H9 (cell line): ENCODE measurements around the gene GGPS1. TPM values are rescaled to one million over a fixed set of nuclear protein-coding genes. Genes with fewer than 3 reads are reported as not detected.

Experiments used
- DNase-seq: peaks from one replicate; pipeline ENCODE4 v3.0.0-alpha.2; 2017
- H2AFZ ChIP-seq: one replicate; pipeline ENCODE4 v1.6.1; 2013; ENCODE audit warnings: mild to moderate bottlenecking, low read length, control low read depth, moderate library complexity
- H2AK5ac ChIP-seq: 2 replicates; pipeline ENCODE4 v1.6.1; 2013; ENCODE audit warnings: low read length, control low read depth, mixed read lengths; ENCODE audit not compliant: insufficient read length
- H2BK120ac ChIP-seq: one replicate; pipeline ENCODE4 v1.6.1; 2013; ENCODE audit warnings: low read depth, mild to moderate bottlenecking, low read length, control low read depth, inconsistent platforms; ENCODE audit not compliant: poor library complexity, severe bottlenecking
- H2BK12ac ChIP-seq: 2 replicates; pipeline ENCODE4 v1.6.1; 2013; ENCODE audit warnings: low read length, control low read depth, mixed read lengths, low read depth; ENCODE audit not compliant: insufficient read length
- H2BK15ac ChIP-seq: 2 replicates; pipeline ENCODE4 v1.6.1; 2013; ENCODE audit warnings: low read depth, low read length, control low read depth
- H2BK20ac ChIP-seq: one replicate; pipeline ENCODE4 v1.6.1; 2013; ENCODE audit warnings: low read depth, mild to moderate bottlenecking, low read length, control low read depth, inconsistent platforms; ENCODE audit not compliant: poor library complexity, severe bottlenecking
- H2BK5ac ChIP-seq: 2 replicates; pipeline ENCODE4 v1.6.1; 2013; ENCODE audit warnings: low read length, control low read depth, mixed read lengths; ENCODE audit not compliant: insufficient read length
- H3K14ac ChIP-seq: 2 replicates; pipeline ENCODE4 v1.6.1; 2013; ENCODE audit warnings: low read length, control low read depth; ENCODE audit not compliant: insufficient read depth
- H3K18ac ChIP-seq: 2 replicates; pipeline ENCODE4 v1.6.1; 2013; ENCODE audit warnings: low read depth, mild to moderate bottlenecking, mixed read lengths, low read length, control low read depth; ENCODE audit not compliant: insufficient read length
- H3K23ac ChIP-seq: 2 replicates; pipeline ENCODE4 v1.6.1; 2013; ENCODE audit warnings: low read length, control low read depth, mixed read lengths, low read depth; ENCODE audit not compliant: insufficient read length
- H3K23me2 ChIP-seq: 2 replicates; pipeline ENCODE4 v1.6.1; 2013; ENCODE audit warnings: low read depth, mild to moderate bottlenecking, mixed read lengths, low read length, control low read depth; ENCODE audit not compliant: insufficient read length, poor library complexity, severe bottlenecking
- H3K27ac ChIP-seq: 2 replicates; pipeline ENCODE4 v1.5.1; 2013; ENCODE audit warnings: low read length, control low read depth, mixed read lengths, low read depth; ENCODE audit not compliant: insufficient read length
- H3K27me3 ChIP-seq: 2 replicates; pipeline ENCODE4 v1.6.1; 2013; ENCODE audit warnings: low read length, control low read depth, inconsistent platforms; ENCODE audit not compliant: insufficient read depth
- H3K4ac ChIP-seq: 2 replicates; pipeline ENCODE4 v1.6.1; 2013; ENCODE audit warnings: low read depth, mild to moderate bottlenecking, control low read depth, inconsistent platforms, low read length, moderate library complexity
- H3K4me1 ChIP-seq: 2 replicates; pipeline ENCODE4 v1.6.1; 2013; ENCODE audit warnings: low read length, control low read depth, inconsistent platforms; ENCODE audit not compliant: insufficient read depth
- H3K4me2 ChIP-seq: 2 replicates; pipeline ENCODE4 v1.6.1; 2013; ENCODE audit warnings: low read length, control low read depth, mixed read lengths; ENCODE audit not compliant: insufficient read length, insufficient read depth
- H3K56ac ChIP-seq: 2 replicates; pipeline ENCODE4 v1.6.1; 2013; ENCODE audit warnings: low read depth, mild to moderate bottlenecking, mixed read lengths, low read length, control low read depth; ENCODE audit not compliant: insufficient read length
- H3K79me1 ChIP-seq: 2 replicates; pipeline ENCODE4 v1.6.1; 2013; ENCODE audit warnings: low read depth, mild to moderate bottlenecking, moderate library complexity, low read length, control low read depth, inconsistent platforms; ENCODE audit not compliant: insufficient read depth, poor library complexity, severe bottlenecking
- H3K79me2 ChIP-seq: 2 replicates; pipeline ENCODE4 v1.6.1; 2013; ENCODE audit warnings: low read length, control low read depth, inconsistent platforms; ENCODE audit not compliant: insufficient read depth
- H3K9ac ChIP-seq: 2 replicates; pipeline ENCODE4 v1.6.1; 2013; ENCODE audit warnings: low read length, control low read depth, mixed read lengths; ENCODE audit not compliant: insufficient read length; ENCODE audit errors: extremely low read depth
- H3K9me3 ChIP-seq: one replicate; pipeline ENCODE4 v1.6.1; 2013; ENCODE audit warnings: low read depth, low read length, inconsistent platforms; ENCODE audit not compliant: control insufficient read depth
- H3T11ph ChIP-seq: one replicate; pipeline ENCODE4 v1.6.1; 2013; ENCODE audit warnings: mild to moderate bottlenecking, low read length, control low read depth, inconsistent platforms
- H4K20me1 ChIP-seq: one replicate; pipeline ENCODE4 v1.6.1; 2013; ENCODE audit not compliant: control insufficient read depth, insufficient read length, insufficient read depth
- H4K5ac ChIP-seq: 2 replicates; pipeline ENCODE4 v1.6.1; 2013; ENCODE audit warnings: low read depth, mild to moderate bottlenecking, mixed read lengths, low read length, control low read depth; ENCODE audit not compliant: insufficient read length
- H4K8ac ChIP-seq: replicated peaks from 2 replicates; pipeline ENCODE4 v1.6.1; 2013; ENCODE audit warnings: low read length, control low read depth, mixed read lengths, low read depth; ENCODE audit not compliant: insufficient read length
- H4K91ac ChIP-seq: 2 replicates; pipeline ENCODE4 v1.6.1; 2013; ENCODE audit warnings: low read depth, mild to moderate bottlenecking, moderate library complexity, mixed read lengths, low read length, control low read depth; ENCODE audit not compliant: insufficient read length
- H3K27ac Mint-ChIP-seq, 3 experiments: 2 replicates in 2 of 3; 3 replicates in 1 of 3; pipeline ENCODE4 v1.8.0; 2020 to 2021; ENCODE audit warnings: mixed read lengths in 3 of 3, mild to moderate bottlenecking in 1 of 3, moderate library complexity in 1 of 3
- H3K27me3 Mint-ChIP-seq: 2 replicates; pipeline ENCODE4 v1.8.0; 2021; ENCODE audit warnings: low read depth, mild to moderate bottlenecking, moderate library complexity, mixed read lengths
- H3K36me3 Mint-ChIP-seq, 3 experiments: 2 replicates in 2 of 3; 3 replicates in 1 of 3; pipeline ENCODE4 v1.8.0; 2020 to 2021; ENCODE audit warnings: low read depth in 3 of 3, mixed read lengths in 3 of 3; ENCODE audit not compliant: insufficient read depth in 1 of 3
- H3K4me1 Mint-ChIP-seq, 2 experiments: 2 replicates each; pipeline ENCODE4 v1.8.0; 2020; ENCODE audit warnings: mixed read lengths in 2 of 2
- H3K4me3 Mint-ChIP-seq, 2 experiments: 2 replicates in 1 of 2; 3 replicates in 1 of 2; pipeline ENCODE4 v1.8.0; 2020 to 2021; ENCODE audit warnings: mild to moderate bottlenecking in 2 of 2, mixed read lengths in 2 of 2, moderate library complexity in 1 of 2
- H3K9me3 Mint-ChIP-seq, 2 experiments: 2 replicates in 1 of 2; 3 replicates in 1 of 2; pipeline ENCODE4 v1.8.0; 2020; ENCODE audit warnings: mild to moderate bottlenecking in 2 of 2, mixed read lengths in 2 of 2, moderate library complexity in 1 of 2
- WGBS: extraction: QIAGEN DNeasy Blood & Tissue Kit; methylation state at CpG from one replicate; pipeline ENCODE4 v1.1.7; 2013; ENCODE audit warnings: missing lambda C conversion rate, low lambda C conversion rate, mixed read lengths; ENCODE audit not compliant: insufficient read length; ENCODE audit errors: extremely low coverage; 5-methylcytosine and 5-hydroxymethylcytosine counted together
- total RNA-seq: library from RNA; stranded (reverse); gene quantifications from 2 replicates; pipeline ENCODE4 v1.2.1, GENCODE V29; 2021
- TF ChIP-seq, protein P1 (sequence below): fragments of 200-600 bp; sonication (generic); conservative IDR thresholded peaks from 3 replicates; pipeline ENCODE4 v1.8.0; 2021; ENCODE audit warnings: antibody characterized with exemption, mild to moderate bottlenecking

The GGPS1 gene
- total RNA-seq, 1 experiment from 2014 or later = 44.7 TPM

GRCh38 chr1:235326719-235327558, 1.4 kb upstream of the GGPS1 start:
- H2AK5ac ChIP-seq = no peak overlapping the region
- peak overlapping the region; percentile 76 for H4K91ac ChIP-seq
- Mint-ChIP-seq H3K4me1 (peaks cover 23 to 33% of the 10 kb centered on the region in 2 experiments), H3K36me3 (peaks cover 14 to 28% (median 21%) of the 10 kb centered on the region in 3 experiments), H3K9me3 (no peaks in the 10 kb centered on the region), H3K4me3 (peak overlapping the region in 1 of 2 experiments; percentile 97; a peak in 4 of 5 replicates), H3K27ac (peak overlapping the region; percentile 88 to 99 (median 95)), H3K27me3 (no peaks in the 10 kb centered on the region)
- H3K4me2 ChIP-seq = peak overlapping the region; percentile 72
- H4K5ac ChIP-seq = no peak overlapping the region
- no peak overlapping the region for H2BK5ac ChIP-seq
- no peak overlapping the region for H3K23ac ChIP-seq
- H4K8ac ChIP-seq = no peak overlapping the region
- H3K14ac ChIP-seq = peak overlapping the region; percentile 91
- peaks cover 43% of the 10 kb centered on the region; the same call in 1 of the 2 replicates for H3K79me2 ChIP-seq
- H4K20me1 ChIP-seq = no peaks in the 10 kb centered on the region
- H2BK20ac ChIP-seq = no peak overlapping the region
- TF ChIP-seq, protein P1, sequence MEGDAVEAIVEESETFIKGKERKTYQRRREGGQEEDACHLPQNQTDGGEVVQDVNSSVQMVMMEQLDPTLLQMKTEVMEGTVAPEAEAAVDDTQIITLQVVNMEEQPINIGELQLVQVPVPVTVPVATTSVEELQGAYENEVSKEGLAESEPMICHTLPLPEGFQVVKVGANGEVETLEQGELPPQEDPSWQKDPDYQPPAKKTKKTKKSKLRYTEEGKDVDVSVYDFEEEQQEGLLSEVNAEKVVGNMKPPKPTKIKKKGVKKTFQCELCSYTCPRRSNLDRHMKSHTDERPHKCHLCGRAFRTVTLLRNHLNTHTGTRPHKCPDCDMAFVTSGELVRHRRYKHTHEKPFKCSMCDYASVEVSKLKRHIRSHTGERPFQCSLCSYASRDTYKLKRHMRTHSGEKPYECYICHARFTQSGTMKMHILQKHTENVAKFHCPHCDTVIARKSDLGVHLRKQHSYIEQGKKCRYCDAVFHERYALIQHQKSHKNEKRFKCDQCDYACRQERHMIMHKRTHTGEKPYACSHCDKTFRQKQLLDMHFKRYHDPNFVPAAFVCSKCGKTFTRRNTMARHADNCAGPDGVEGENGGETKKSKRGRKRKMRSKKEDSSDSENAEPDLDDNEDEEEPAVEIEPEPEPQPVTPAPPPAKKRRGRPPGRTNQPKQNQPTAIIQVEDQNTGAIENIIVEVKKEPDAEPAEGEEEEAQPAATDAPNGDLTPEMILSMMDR = no peak
- no peaks in the 10 kb centered on the region for H3K4me1 ChIP-seq
- H3K9me3 ChIP-seq = no peaks in the 10 kb centered on the region
- H3K56ac ChIP-seq = no peak overlapping the region
- no peak overlapping the region for H3K27ac ChIP-seq
- H3K9ac ChIP-seq = peak overlapping the region; percentile 85
- no peak overlapping the region; the same call in 1 of the 2 replicates for H2BK15ac ChIP-seq
- no peaks in the 10 kb centered on the region for H3K27me3 ChIP-seq
- H3K4ac ChIP-seq = no peak overlapping the region
- WGBS = no CpG with 5 or more reads among the region's 78 CpGs
- no peak overlapping the region for H2BK120ac ChIP-seq
- no peak overlapping the region for H2AFZ ChIP-seq
- H2BK12ac ChIP-seq = no peak overlapping the region
- peak overlapping the region; percentile 72 for H3K18ac ChIP-seq
- peak; percentile 41 for DNase-seq
- no peak overlapping the region for H3T11ph ChIP-seq
- peaks cover 3% of the 10 kb centered on the region for H3K79me1 ChIP-seq
- peaks cover 10% of the 10 kb centered on the region for H3K23me2 ChIP-seq
